H1 (cell line): ENCODE results near the gene CCDC191. TPM values are rescaled to one million over a fixed set of nuclear protein-coding genes. Genes with fewer than 3 reads are reported as not detected.

Experiments
- CTCF ChIA-PET: fragments of 300-600 bp; sonication (Branson Sonifier 250); formaldehyde crosslinking; loops from one replicate; lab custom pipeline; 2021; ENCODE audit not compliant: partially characterized antibody; lab: Charles Lee
- POLR2A ChIA-PET: fragments of 300-600 bp; sonication (Branson Sonifier 250); formaldehyde crosslinking; loops from one replicate; lab custom pipeline; 2021; ENCODE audit warnings: inconsistent platforms; ENCODE audit not compliant: partially characterized antibody; lab: Charles Lee
- DNase-seq, 2 experiments: peaks; one replicate each; pipeline versions ENCODE4 v3.0.0 to v3.0.0-alpha.2; 2010 to 2022; ENCODE audit warnings: low spot score in 2 of 2, low read depth in 1 of 2, mixed read lengths in 1 of 2
- FAIRE-seq: peaks from 2 replicates; lab custom pipeline; 2011; peaks lifted over from hg19 to GRCh38; lab: Jason Lieb, UNC
- H2AFZ ChIP-seq: 2 replicates; pipeline ENCODE4 v1.8.1; 2012; ENCODE audit warnings: low read length, inconsistent platforms
- H2AK5ac ChIP-seq: 2 replicates; pipeline ENCODE4 v1.6.1; 2013; ENCODE audit warnings: low read depth, low read length
- H2BK120ac ChIP-seq: replicated peaks from 2 replicates; pipeline ENCODE3; 2013; ENCODE audit warnings: low read depth, low read length, inconsistent platforms
- H2BK12ac ChIP-seq: 2 replicates; pipeline ENCODE4 v1.6.1; 2013; ENCODE audit warnings: low read depth, low read length
- H2BK15ac ChIP-seq: 2 replicates; pipeline ENCODE4 v1.6.1; 2013; ENCODE audit warnings: low read length
- H2BK20ac ChIP-seq: 2 replicates; pipeline ENCODE4 v1.6.1; 2013; ENCODE audit warnings: low read length
- H2BK5ac ChIP-seq: 2 replicates; pipeline ENCODE4 v1.6.1; 2013; ENCODE audit warnings: low read depth, low read length
- H3K14ac ChIP-seq: 2 replicates; pipeline ENCODE4 v1.6.1; 2013; ENCODE audit warnings: inconsistent platforms; ENCODE audit not compliant: insufficient read length
- H3K18ac ChIP-seq: 2 replicates; pipeline ENCODE4 v1.6.1; 2013; ENCODE audit warnings: low read length; ENCODE audit errors: extremely low read depth
- H3K23ac ChIP-seq: 2 replicates; pipeline ENCODE4 v1.6.1; 2013; ENCODE audit warnings: inconsistent platforms; ENCODE audit not compliant: insufficient read length
- H3K23me2 ChIP-seq: 2 replicates; pipeline ENCODE4 v1.6.1; 2013; ENCODE audit warnings: low read depth, low read length
- H3K27ac ChIP-seq: 2 replicates; pipeline ENCODE4 v1.6.1; 2011; ENCODE audit warnings: low read depth, low read length, inconsistent platforms
- H3K27me3 ChIP-seq, 4 experiments: replicated peaks in 1 of 4; 1 replicate in 1 of 4; 2 replicates in 3 of 4; pipeline versions ENCODE4 v1.6.1 to v1.8.1; 2011 to 2013; ENCODE audit warnings: low read length in 3 of 4, mild to moderate bottlenecking in 3 of 4, inconsistent platforms in 2 of 4, mixed read lengths in 2 of 4, moderate library complexity in 1 of 4; ENCODE audit not compliant: control insufficient read depth in 3 of 4, insufficient read depth in 3 of 4; ENCODE audit errors: extremely low read depth in 1 of 4
- H3K36me3 ChIP-seq, 4 experiments: 2 replicates each; pipeline versions ENCODE4 v1.6.1 to v1.8.1; 2011 to 2013; ENCODE audit warnings: mild to moderate bottlenecking in 4 of 4, low read length in 3 of 4, moderate library complexity in 2 of 4, control low read depth in 1 of 4, inconsistent platforms in 1 of 4; ENCODE audit not compliant: insufficient read depth in 4 of 4, control insufficient read depth in 2 of 4
- H3K4ac ChIP-seq: replicated peaks from 2 replicates; pipeline ENCODE3; 2013; ENCODE audit warnings: low read length, low read depth, mixed read lengths, inconsistent platforms; ENCODE audit not compliant: insufficient read length
- H3K4me1 ChIP-seq, 4 experiments: replicated peaks in 1 of 4; 1 replicate in 1 of 4; 2 replicates in 3 of 4; pipeline versions ENCODE4 v1.6.1 to v1.8.1; 2011 to 2013; ENCODE audit warnings: low read length in 3 of 4, inconsistent platforms in 2 of 4, mixed read lengths in 1 of 4; ENCODE audit not compliant: insufficient read depth in 4 of 4, control insufficient read depth in 3 of 4
- H3K4me2 ChIP-seq, 2 experiments: 2 replicates each; pipeline versions ENCODE4 v1.6.1 to v1.8.1; 2011 to 2013; ENCODE audit warnings: low read depth in 2 of 2, low read length in 2 of 2, control low read depth in 1 of 2, inconsistent platforms in 1 of 2, mild to moderate bottlenecking in 1 of 2; ENCODE audit not compliant: insufficient read depth in 1 of 2
- H3K4me3 ChIP-seq, 4 experiments: fragments of 200-600, 300-600 bp in 1 of 4; sonication (generic), shearing (Covaris generic), sonication (Bioruptor Twin) in 1 of 4; 2 replicates each; pipeline versions ENCODE4 v1.5.1 to v1.8.1; 2011 to 2016; ENCODE audit warnings: low read length in 4 of 4, low read depth in 3 of 4, control low read depth in 2 of 4, inconsistent platforms in 2 of 4, mild to moderate bottlenecking in 2 of 4, mixed read lengths in 1 of 4, moderate library complexity in 1 of 4; ENCODE audit not compliant: insufficient read depth in 2 of 4; ENCODE audit errors: extremely low read depth in 1 of 4
- H3K56ac ChIP-seq: replicated peaks from 2 replicates; pipeline ENCODE3; 2013; ENCODE audit warnings: low read depth, mild to moderate bottlenecking, mixed read lengths, low read length, inconsistent platforms; ENCODE audit not compliant: insufficient read length
- H3K79me1 ChIP-seq: 2 replicates; pipeline ENCODE4 v1.6.1; 2013; ENCODE audit warnings: low read depth, low read length, control low read depth
- H3K79me2 ChIP-seq, 2 experiments: 2 replicates each; pipeline versions ENCODE4 v1.6.1 to v1.8.1; 2012 to 2013; ENCODE audit warnings: low read length in 2 of 2, mild to moderate bottlenecking in 2 of 2, inconsistent platforms in 1 of 2; ENCODE audit not compliant: insufficient read depth in 2 of 2, control insufficient read depth in 1 of 2
- H3K9ac ChIP-seq, 4 experiments: replicated peaks in 1 of 4; 1 replicate in 1 of 4; 2 replicates in 3 of 4; pipeline versions ENCODE4 v1.6.1 to v1.8.1; 2011 to 2013; ENCODE audit warnings: low read depth in 3 of 4, low read length in 3 of 4, control low read depth in 2 of 4, mild to moderate bottlenecking in 2 of 4, moderate library complexity in 2 of 4, inconsistent platforms in 1 of 4; ENCODE audit errors: extremely low read depth in 1 of 4
- H3K9me3 ChIP-seq, 2 experiments: 2 replicates each; pipeline versions ENCODE4 v1.6.1 to v1.8.1; 2012 to 2013; ENCODE audit warnings: mild to moderate bottlenecking in 2 of 2, moderate library complexity in 2 of 2, control low read depth in 1 of 2, inconsistent platforms in 1 of 2, low read depth in 1 of 2, low read length in 1 of 2, mixed read lengths in 1 of 2; ENCODE audit not compliant: insufficient read depth in 2 of 2
- H4K20me1 ChIP-seq, 2 experiments: replicated peaks in 1 of 2; 2 replicates each; pipeline versions ENCODE3 to v1.8.1; 2011 to 2013; ENCODE audit warnings: inconsistent platforms in 2 of 2, low read length in 2 of 2, mild to moderate bottlenecking in 1 of 2; ENCODE audit not compliant: insufficient read depth in 2 of 2, control insufficient read depth in 1 of 2
- H4K5ac ChIP-seq: 2 replicates; pipeline ENCODE4 v1.6.1; 2013; ENCODE audit warnings: low read length, low read depth, mixed read lengths, inconsistent platforms; ENCODE audit not compliant: insufficient read length
- H4K8ac ChIP-seq: 2 replicates; pipeline ENCODE4 v1.8.0; 2013; ENCODE audit warnings: mild to moderate bottlenecking, moderate library complexity, low read length, inconsistent platforms; ENCODE audit not compliant: insufficient read depth; ENCODE audit errors: extremely low read depth
- H4K91ac ChIP-seq: replicated peaks from 2 replicates; pipeline ENCODE3; 2013; ENCODE audit warnings: low read length, mixed read lengths, inconsistent platforms; ENCODE audit not compliant: insufficient read length
- CTCF ChIP-seq, 3 experiments: IDR thresholded peaks; 1 replicate in 2 of 3; 2 replicates in 1 of 3; pipeline versions ENCODE4 v1.5.1 to v1.6.1; 2011; ENCODE audit warnings: low read length in 3 of 3, mild to moderate bottlenecking in 3 of 3, inconsistent platforms in 2 of 3, low read depth in 1 of 3, moderate library complexity in 1 of 3; ENCODE audit not compliant: insufficient read depth in 1 of 3; ENCODE audit errors: control extremely low read depth in 1 of 3
- JUND ChIP-seq: IDR thresholded peaks from 2 replicates; pipeline ENCODE4 v1.6.1; 2011; ENCODE audit warnings: mild to moderate bottlenecking, improper control_type of control experiment, low read length
- polyA plus RNA-seq, 7 experiments: library from polyadenylated mRNA; depleted of rRNA in 3 of 7; stranded (reverse) in 5 of 7; unstranded in 2 of 7; fragments of >200 nt in 5 of 7; fragments of 200-250 nt in 2 of 7; gene quantifications; 1 replicate in 5 of 7; 2 replicates in 1 of 7; 4 replicates in 1 of 7; pipeline versions ENCODE4 v1.2.1 to v1.2.3, GENCODE V29; 2011 to 2013; ENCODE audit warnings: missing spikeins in 2 of 7, mixed read lengths in 2 of 7
- total RNA-seq: library from RNA; stranded (reverse); fragmentation: NEBNext Ultra II Directional; extraction: Animal tissue kit (Norgen Biotek cat#: 25700); gene quantifications from 2 replicates; pipeline ENCODE4 v1.2.1, GENCODE V29; 2021

Gene CCDC191
- total and polyA plus RNA-seq, 2 of the 8 experiments (the other 6 are each of a cell fraction or from before 2014, with no cell fraction given) = 0.65 to 1.3 TPM

- no peak overlapping the region for H3K23ac ChIP-seq
- no peaks in the 10 kb centered on the region for H3K27me3 ChIP-seq
- peaks cover 9 to 90% (median 55%) of the 10 kb centered on the region in 4 experiments for H3K36me3 ChIP-seq
- H2AK5ac ChIP-seq = no peak overlapping the region
- H2AFZ ChIP-seq = no peak overlapping the region
- H3K9ac ChIP-seq = no peak overlapping the region
- no peak for DNase-seq
- no peak overlapping the region for H3K4ac ChIP-seq
- no peak overlapping the region for H3K14ac ChIP-seq
- H4K5ac ChIP-seq = no peak overlapping the region
- no peaks in the 10 kb centered on the region for H3K9me3 ChIP-seq
- H4K91ac ChIP-seq = no peak overlapping the region
- ChIA-PET CTCF (no interaction called here), POLR2A (no interaction called here)
- H3K4me3 ChIP-seq = no peak overlapping the region
- no peaks in the 10 kb centered on the region for H3K79me1 ChIP-seq
- H2BK120ac ChIP-seq = no peak overlapping the region
- no peaks in the 10 kb centered on the region for H3K23me2 ChIP-seq
- no peak for FAIRE-seq
- no peak overlapping the region for H3K4me2 ChIP-seq
- H3K18ac ChIP-seq = no peak overlapping the region
- H2BK5ac ChIP-seq = no peak overlapping the region
- no peak overlapping the region for H3K56ac ChIP-seq
- TF ChIP-seq CTCF (IDR thresholded peaks at IDR 0.05; ENCODE audit: control extremely low read depth in 1 of 3, insufficient read depth in 1 of 3, low read depth in 1 of 3, low read length in 3 of 3) = no peak
- TF ChIP-seq JUND = no peak
- H4K8ac ChIP-seq = no peak overlapping the region
- no peak overlapping the region for H2BK20ac ChIP-seq
- H3K4me1 ChIP-seq = no peaks in the 10 kb centered on the region
- H3K27ac ChIP-seq = no peak overlapping the region
- H4K20me1 ChIP-seq = no peaks in the 10 kb centered on the region
- no peak overlapping the region for H2BK15ac ChIP-seq
- H2BK12ac ChIP-seq = no peak overlapping the region
- H3K79me2 ChIP-seq = no peaks in the 10 kb centered on the region
Observed at GRCh38 chr3:114081037-114081436, 24.7 kb upstream of the CCDC191 start.
